ENCODE data around the gene TXNDC17.

Gene TXNDC17

DNA sequence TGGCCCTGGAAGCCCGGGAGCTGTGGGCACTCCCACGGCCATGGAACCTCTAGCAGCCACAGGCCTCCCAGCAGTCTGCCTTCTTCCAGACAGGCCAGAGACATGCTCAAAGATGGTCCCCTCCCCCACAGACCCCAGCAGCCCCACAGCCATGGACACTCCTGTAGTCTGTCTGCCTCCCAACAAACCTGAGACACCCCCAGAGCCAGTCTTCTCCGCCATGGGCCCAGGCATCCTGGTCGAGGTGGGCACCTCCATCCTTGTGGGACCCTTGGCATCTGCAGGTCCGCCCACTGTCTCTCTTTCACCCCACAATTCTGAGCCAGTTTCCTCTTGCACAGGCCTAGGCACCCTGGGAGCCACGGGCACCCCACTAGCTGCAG lies 3.4 kb upstream of the TXNDC17 start:
- TF ChIP-seq, protein P1, sequence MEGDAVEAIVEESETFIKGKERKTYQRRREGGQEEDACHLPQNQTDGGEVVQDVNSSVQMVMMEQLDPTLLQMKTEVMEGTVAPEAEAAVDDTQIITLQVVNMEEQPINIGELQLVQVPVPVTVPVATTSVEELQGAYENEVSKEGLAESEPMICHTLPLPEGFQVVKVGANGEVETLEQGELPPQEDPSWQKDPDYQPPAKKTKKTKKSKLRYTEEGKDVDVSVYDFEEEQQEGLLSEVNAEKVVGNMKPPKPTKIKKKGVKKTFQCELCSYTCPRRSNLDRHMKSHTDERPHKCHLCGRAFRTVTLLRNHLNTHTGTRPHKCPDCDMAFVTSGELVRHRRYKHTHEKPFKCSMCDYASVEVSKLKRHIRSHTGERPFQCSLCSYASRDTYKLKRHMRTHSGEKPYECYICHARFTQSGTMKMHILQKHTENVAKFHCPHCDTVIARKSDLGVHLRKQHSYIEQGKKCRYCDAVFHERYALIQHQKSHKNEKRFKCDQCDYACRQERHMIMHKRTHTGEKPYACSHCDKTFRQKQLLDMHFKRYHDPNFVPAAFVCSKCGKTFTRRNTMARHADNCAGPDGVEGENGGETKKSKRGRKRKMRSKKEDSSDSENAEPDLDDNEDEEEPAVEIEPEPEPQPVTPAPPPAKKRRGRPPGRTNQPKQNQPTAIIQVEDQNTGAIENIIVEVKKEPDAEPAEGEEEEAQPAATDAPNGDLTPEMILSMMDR (IDR thresholded peaks at IDR 0.05; ENCODE audit: insufficient read depth, low read length, poor library complexity, severe bottlenecking): no peak
- DNase-seq (ENCODE audit: extremely low read depth, insufficient read length): no peak
- H3K4me3 ChIP-seq (replicated peaks; ENCODE audit: low read depth, low read length): no peak overlapping the region

DNA sequence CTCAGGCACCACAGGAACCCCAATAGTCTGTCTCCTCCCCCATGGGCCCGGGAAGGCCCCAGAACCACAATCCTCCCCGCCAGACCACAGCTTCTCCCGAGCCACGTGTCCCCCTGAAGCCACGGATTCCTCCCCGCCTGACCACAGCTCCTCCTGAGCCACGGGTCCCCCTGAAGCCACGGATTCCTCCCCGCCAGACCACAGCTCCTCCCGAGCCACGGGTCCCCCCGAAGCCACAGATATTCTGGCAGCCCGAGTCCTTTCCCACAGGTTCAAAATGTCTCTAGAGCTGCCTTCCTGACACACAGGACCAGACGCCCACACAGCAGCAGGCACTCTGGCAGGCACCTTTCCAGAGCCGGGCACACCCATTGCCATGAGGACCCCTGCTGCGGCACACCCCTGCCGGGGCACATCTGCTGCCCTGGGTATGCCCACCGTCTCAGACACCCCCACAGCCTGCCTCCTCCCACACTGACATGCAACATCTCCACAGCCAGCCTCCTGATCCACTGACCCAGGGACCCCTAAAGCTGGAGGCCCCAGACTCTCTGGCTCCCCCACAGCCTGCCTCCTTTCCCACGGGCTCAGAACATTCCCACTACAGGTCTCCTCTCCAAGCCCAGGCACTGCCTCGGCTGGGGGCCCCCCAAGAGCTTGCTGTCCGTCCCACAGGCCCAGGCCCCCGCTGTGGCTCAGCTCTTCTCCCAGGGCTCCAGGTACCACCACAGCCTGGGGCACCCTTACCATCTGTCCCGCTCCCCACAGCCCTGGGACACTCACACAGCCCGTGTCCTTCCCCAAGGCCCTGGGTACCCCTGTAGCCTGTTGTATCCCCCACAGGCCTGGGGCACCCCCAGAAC lies 2.6 kb upstream of the TXNDC17 start:
- DNase-seq (ENCODE audit: extremely low read depth, insufficient read length): no peak
- TF ChIP-seq, protein P1 (IDR thresholded peaks at IDR 0.05; ENCODE audit: insufficient read depth, low read length, poor library complexity, severe bottlenecking): no peak
- Histone ChIP-seq H3K27me3 (replicated peaks; ENCODE audit: control insufficient read depth, insufficient read depth, low read length) (no peaks in the 10 kb centered on the region), H3K36me3 (ENCODE audit: control insufficient read depth, insufficient read depth, low read length) (no peaks in the 10 kb centered on the region), H3K4me3 (replicated peaks; ENCODE audit: low read depth, low read length) (no peak overlapping the region)

More for the DNA sequence above, 3.4 kb upstream of the TXNDC17 start:
- H3K27me3 ChIP-seq (replicated peaks; ENCODE audit: control insufficient read depth, insufficient read depth, low read length): no peaks in the 10 kb centered on the region
- peaks cover 2% of the 10 kb centered on the region for H3K36me3 ChIP-seq (ENCODE audit: control insufficient read depth, insufficient read depth, low read length)

DNA sequence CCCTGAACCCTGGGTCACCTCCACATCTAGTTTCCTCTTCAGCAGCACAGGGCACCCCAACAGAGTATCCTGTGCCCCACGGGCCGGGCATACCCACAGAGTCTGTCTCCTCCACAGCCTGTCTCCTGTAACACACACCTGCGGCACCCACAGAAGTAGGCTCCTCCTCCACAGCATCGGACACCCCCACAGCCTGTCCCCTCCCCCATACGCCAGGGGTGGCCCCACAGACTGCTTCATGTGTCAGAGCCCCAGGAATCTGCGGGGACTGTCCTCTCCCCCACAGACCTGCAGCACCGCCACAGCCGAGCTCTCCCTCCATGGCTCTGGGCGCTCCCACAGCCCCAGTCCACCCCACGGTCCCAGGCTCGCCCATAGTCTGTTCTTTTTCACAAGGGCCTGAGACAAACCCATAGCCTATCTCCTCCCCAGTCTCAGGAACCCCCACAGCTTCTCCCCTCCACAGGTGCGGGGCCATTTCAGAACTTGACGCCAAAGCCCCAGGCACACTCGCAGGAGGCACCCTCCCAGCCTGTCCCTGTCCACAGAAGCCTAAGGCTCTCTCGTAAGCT lies 1.8 kb upstream of the TXNDC17 start:
- H3K4me3 ChIP-seq (replicated peaks; ENCODE audit: low read depth, low read length): peak overlapping the region; percentile 73
- TF ChIP-seq, protein P1 (IDR thresholded peaks at IDR 0.05; ENCODE audit: insufficient read depth, low read length, poor library complexity, severe bottlenecking): no peak
- no peaks in the 10 kb centered on the region for H3K27me3 ChIP-seq (replicated peaks; ENCODE audit: control insufficient read depth, insufficient read depth, low read length)
- no peaks in the 10 kb centered on the region for H3K36me3 ChIP-seq (ENCODE audit: control insufficient read depth, insufficient read depth, low read length)
- no peak for DNase-seq (ENCODE audit: extremely low read depth, insufficient read length)

DNA sequence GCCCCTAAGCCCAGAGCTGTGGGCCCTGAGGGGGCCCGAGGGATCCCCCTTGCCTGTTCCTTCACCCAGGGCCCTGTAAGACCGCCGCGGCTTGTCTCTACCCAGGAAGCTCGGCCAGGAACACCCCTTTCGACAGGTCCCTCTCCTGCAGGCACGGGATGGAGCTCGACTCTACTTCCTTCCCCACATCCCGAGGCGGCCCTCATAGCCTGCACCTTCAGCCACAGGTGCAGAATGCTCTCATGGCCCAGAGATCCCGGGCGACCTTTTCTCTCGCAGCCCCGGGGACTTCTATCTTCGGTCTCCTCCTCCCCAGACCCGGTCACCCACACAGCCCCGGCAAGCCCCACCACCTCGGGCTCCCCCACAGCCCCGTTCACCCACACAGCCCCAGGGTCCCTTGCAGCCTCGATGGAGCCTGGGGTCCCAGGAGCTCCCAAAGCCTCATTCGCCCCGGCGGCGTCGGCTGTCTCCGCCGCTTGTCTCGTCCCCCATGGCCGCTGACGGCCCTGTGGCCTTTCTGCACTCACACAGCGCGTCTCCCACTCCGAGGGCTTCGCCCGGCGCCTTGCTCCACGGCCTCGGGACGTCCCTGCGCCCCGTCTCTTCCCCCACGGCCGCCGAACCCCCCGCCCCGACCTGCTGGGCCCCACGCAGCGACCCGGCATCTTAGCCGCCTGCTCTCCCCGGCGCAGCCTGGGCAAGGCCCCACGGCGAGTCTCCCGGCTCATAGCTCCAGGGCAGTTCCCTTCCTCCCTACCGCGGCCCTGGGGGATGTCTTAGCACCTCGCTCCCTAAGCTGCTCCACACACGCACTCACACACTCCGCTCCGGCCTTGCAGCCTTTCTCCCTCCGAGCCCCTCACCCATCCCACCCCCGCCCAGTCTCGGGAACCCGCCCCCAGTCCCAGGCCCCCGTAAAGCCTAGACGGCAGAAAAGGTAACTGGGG lies 999 bp upstream of the TXNDC17 start:
- TF ChIP-seq, protein P1 (IDR thresholded peaks at IDR 0.05; ENCODE audit: insufficient read depth, low read length, poor library complexity, severe bottlenecking): no peak
- Histone ChIP-seq H3K27me3 (replicated peaks; ENCODE audit: control insufficient read depth, insufficient read depth, low read length) (no peaks in the 10 kb centered on the region), H3K36me3 (ENCODE audit: control insufficient read depth, insufficient read depth, low read length) (no peaks in the 10 kb centered on the region; the same call in 1 of the 2 replicates), H3K4me3 (replicated peaks; ENCODE audit: low read depth, low read length) (peak overlapping the region; percentile 73)
- DNase-seq (ENCODE audit: extremely low read depth, insufficient read length): no peak

DNA sequence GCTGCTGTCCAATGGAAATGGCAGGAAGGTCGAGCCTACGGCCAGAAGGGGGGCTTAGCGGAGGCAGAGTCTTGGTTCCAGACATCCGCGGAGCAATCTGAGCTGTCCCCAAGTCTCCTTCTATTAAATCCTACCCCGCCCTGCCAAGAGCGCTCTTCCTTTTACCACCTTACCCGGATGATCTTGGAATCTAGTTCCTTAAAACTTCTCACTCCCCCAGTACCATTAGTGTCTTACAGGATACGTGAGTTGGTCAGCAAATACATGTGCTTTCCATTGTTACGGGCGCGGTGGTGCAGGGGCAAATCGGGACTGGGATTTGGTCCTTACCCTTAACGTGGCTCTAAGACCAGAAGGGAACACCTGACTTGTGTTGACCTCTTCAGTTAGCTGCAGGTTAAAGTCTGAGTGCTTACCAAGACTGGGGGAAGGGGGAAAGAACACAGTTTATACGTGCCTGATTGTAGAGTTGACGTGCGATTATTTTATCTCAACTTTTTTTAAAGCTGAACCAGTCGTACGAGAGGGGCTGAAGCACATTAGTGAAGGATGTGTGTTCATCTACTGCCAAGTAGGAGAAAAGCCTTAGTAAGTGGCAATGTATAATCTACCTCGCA lies 495 bp downstream of the TXNDC17 start:
- TF ChIP-seq, protein P1 (IDR thresholded peaks at IDR 0.05; ENCODE audit: insufficient read depth, low read length, poor library complexity, severe bottlenecking): no peak
- Histone ChIP-seq H3K27me3 (replicated peaks; ENCODE audit: control insufficient read depth, insufficient read depth, low read length) (no peaks in the 10 kb centered on the region), H3K4me3 (replicated peaks; ENCODE audit: low read depth, low read length) (peak overlapping the region; percentile 73), H3K36me3 (ENCODE audit: control insufficient read depth, insufficient read depth, low read length) (no peaks in the 10 kb centered on the region; the same call in 1 of the 2 replicates)
- no peak for DNase-seq (ENCODE audit: extremely low read depth, insufficient read length)

All from GM06990 (cell line).